ENCODE data around the gene NTN4.
"Not testable (repeated sequence)": the region's sequence is repeated elsewhere in the genome, so short reads cannot be mapped to it uniquely, and the experiment has no call there.

The NTN4 gene

DNA sequence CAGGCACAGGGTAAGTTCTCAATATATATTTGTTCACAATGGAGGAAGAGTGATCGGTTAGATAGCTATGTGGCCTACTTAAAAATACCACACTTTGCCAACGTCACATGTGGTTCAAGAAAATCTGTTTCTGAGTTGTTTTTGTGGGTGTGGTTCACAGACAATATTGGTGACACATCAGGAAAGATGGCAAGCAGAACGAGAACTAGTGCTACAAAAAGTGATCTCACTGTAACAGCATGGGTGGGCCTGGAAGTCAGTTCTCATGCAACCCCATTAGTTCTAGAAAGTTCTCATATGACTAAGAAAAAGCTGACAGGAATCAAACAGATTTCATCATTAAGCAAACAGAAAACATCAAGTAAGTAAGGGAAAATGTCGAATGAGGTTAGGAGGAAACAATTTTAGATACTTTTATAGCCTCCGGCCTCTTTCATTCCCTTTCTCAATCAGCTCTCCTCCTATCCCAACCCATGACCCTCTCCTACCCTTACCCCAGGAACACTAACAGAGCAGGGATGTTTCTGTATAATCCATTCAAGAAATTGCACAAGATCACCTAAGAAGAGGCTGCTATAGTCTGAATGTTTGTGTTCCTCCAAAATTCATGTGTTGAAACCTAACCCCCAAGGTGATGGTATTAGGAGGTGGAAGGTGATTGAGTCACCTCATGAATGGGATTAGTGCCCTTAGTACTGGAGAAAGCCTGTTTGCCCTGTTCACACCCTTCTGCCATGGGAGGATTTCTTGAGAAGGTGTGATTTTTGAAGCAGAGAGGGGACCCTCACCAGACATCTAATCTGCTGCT is 15.5 kb upstream of the NTN4 start:
- Mint-ChIP-seq H3K36me3 (peaks cover 5% of the 10 kb centered on the region), H3K9me3 (peaks cover 4% of the 10 kb centered on the region), H3K4me1 (peaks cover 22% of the 10 kb centered on the region), H3K27ac (peak overlapping the region; percentile 90), H3K4me3 (peak overlapping the region; percentile 37)
- no peak for DNase-seq (ENCODE audit: low spot score in 2 of 2)
- peak; percentile 99 for ATAC-seq

DNA sequence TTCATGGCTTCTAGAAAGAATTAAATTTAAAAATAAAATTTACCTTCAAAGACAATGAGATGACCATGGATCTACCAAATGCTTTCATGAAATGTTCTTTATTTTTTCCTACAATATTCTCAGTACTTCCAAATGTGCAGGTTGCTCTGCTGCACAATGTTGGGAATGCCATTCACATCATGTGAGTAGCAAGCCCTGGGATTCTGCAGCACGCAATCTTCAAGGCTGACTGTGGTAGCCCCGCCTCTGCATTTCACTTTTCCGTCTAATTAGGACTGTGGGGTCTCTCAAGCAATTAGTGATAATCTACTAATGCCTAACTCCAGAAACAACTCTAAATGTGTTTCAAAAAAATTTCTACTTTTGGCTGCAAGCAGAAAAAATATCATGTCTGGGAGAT is 13.7 kb upstream of the NTN4 start:
- Mint-ChIP-seq H3K9me3 (peaks cover 4% of the 10 kb centered on the region), H3K36me3 (peaks cover 5% of the 10 kb centered on the region), H3K4me3 (no peak overlapping the region), H3K4me1 (peaks cover 22% of the 10 kb centered on the region), H3K27ac (no peak overlapping the region)
- ATAC-seq (no peak), DNase-seq (ENCODE audit: low spot score in 2 of 2) (no peak)

DNA sequence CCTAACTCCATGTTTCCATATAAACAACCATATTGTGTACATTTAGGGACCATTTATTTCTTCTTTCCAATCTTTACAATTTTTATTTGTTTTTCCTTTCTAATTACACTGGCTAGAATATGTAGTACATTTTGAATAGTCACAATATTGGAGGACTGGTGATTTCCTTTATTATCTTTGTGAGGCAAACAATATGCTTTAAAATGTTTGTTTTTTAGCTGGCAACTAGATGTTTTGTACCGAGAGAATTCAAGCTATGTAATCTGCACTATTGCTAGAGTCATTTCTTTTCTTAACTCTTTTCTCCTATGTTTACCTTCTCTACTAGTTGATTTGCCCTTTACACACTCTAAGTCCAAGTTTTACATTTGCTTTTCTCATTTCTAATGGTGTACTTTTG is 13.3 kb upstream of the NTN4 start:
- Mint-ChIP-seq H3K4me1 (peaks cover 22% of the 10 kb centered on the region), H3K36me3 (peaks cover 5% of the 10 kb centered on the region), H3K27ac (no peak overlapping the region), H3K4me3 (no peak overlapping the region), H3K9me3 (peaks cover 4% of the 10 kb centered on the region)
- DNase-seq (ENCODE audit: low spot score in 2 of 2), result no peak
- ATAC-seq, result no peak

DNA sequence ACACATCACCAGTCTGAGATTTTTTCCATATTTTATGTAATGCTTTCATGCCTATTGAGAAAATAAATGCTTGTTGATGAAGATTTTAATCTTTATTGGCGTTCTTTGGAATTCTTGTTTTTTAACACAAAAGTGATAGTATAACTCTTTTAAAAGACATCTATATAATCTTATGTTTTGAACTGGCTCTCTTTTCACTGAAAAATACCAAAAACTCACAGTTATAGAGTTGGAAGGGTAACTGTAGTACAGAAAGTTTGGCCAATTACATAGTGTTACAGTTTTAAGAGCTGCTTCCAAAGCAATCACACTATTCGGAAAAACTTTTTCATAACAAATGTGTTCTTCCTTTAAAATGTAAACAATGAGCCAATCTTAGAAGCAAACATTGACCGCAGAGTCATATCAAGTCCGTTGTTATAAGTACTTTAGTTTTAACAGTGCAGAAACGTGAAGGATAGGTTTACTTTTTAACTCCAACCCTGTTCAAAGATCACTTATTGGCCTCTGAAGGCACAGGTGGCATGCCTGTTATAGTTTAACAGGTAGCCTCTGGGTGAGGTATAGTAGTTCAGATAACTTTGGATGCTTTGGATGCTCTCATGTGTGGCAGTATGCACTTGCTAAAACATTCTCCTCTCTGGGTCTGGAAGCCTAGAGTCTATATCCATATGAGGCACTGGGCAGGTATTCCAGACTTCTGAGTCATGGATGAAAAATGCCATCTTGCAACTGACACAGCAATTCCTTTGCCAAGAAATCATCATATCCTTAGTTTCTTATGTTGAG is 12.1 kb upstream of the NTN4 start:
- no peaks in the 10 kb centered on the region for H3K36me3 Mint-ChIP-seq
- H3K4me1 Mint-ChIP-seq, result peaks cover 16% of the 10 kb centered on the region
- no peaks in the 10 kb centered on the region for H3K9me3 Mint-ChIP-seq
- no peak overlapping the region for H3K27ac Mint-ChIP-seq
- ATAC-seq (no peak), DNase-seq (ENCODE audit: low spot score in 2 of 2) (no peak)
- H3K4me3 Mint-ChIP-seq, result no peak overlapping the region

DNA sequence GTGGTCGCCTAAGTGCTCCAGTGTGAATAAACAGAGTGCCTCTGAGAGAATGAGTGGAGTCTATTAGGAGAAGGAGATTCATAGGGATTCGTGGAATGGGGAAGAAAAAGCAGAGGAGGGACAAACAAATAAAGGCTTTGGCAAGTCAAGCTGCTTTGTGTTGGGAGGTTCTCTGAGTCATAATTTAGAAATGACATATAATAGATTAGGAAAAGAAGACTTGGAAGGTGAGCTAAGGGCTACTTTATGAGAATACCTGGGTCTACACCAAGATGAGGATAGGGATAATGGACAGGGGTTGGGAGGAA is 6.4 kb upstream of the NTN4 start:
- Mint-ChIP-seq H3K4me1 (peaks cover 15% of the 10 kb centered on the region), H3K27ac (no peak overlapping the region)

DNA sequence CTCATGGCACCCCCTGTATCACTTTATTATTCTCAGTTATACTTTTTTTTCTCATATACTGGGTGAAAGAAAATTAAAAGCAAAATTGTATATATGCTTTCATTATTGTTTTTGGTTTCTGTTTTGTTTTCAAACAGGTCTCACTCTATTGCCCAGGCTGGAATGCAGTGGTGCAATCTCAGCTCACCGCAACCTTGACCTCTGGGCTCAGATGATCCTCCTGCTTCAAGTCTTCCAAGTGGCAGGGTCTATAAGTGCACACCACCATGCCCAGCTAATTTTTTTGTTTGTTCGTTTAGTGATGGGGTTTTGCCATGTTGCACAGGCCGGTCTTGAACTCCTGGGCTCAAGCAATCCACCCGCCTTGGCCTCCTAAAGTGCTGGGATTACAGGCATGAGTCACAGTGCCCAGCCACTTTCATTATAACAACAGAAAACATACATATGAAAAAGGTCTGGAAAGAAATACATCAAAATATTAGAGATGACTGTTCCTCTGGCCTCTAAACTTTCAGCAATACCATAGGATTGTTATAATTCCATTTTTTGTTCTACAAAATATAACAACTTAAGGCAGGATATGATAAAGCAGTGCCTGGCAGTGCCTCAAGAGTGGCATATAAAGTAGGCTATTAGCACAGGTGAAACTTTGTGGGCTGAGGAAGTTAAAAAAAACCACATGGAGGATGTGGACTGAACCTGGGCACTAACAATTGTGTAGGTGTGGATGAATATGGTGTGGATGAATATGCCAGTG is 5.8 kb upstream of the NTN4 start:
- Mint-ChIP-seq H3K36me3 (no peaks in the 10 kb centered on the region), H3K4me3 (no peak overlapping the region), H3K9me3 (no peaks in the 10 kb centered on the region), H3K27ac (no peak overlapping the region), H3K4me1 (peaks cover 17% of the 10 kb centered on the region)
- DNase-seq (ENCODE audit: low spot score in 2 of 2) (no peak), ATAC-seq (peak; percentile 80)

More for the DNA sequence above, 6.4 kb upstream of the NTN4 start:
- Mint-ChIP-seq H3K4me3 (no peak overlapping the region), H3K36me3 (no peaks in the 10 kb centered on the region), H3K9me3 (no peaks in the 10 kb centered on the region)
- ATAC-seq (no peak), DNase-seq (ENCODE audit: low spot score in 2 of 2) (no peak)

DNA sequence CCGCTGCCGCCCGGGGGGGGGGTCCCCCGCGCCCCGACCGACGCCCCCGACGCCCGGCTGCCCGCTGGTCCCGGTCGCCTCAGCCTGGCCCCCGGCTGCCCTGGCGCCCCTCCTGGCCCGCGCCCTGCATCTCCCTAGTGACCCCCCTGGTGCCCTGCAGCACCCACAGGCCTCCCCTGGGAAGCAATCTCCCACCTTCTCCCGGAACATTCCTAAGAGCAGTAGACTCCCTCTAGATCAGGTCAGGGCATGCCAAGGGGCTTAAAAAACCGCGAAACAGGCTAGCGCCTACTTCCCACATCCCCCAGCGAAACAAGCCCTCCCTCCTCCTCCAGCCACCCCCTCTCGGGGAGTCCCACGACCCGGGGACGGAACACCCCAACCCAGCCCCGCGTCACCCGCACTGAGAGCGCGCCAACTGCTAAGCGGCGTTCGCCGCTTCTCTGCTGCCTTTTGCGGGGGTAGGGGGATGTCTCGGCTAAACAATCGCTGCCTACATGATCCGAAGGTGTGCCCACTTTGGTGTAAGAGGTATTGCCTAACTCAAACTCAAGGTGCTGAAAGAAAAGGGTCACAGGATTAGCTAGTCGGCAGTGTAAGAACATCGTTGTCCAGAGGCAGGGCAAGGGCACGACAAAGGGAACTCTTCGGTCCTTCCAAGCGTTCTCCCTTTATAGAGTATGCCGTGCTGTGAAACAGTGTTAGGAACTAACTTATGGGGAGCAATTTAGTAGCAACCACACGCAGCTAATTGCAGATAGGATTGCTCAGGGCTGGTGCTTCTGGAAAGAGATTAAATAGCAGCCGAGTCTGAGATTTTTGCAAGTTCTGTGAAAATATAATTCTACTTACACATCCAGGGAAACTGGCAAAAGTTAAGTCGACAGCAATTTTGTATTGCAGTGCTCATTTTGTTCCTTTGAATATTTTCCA is 619 bp upstream of the NTN4 start:
- H3K4me3 Mint-ChIP-seq, result peak overlapping the region; percentile 78
- H3K36me3 Mint-ChIP-seq, result no peaks in the 10 kb centered on the region
- peak overlapping the region; percentile 50 for H3K27ac Mint-ChIP-seq
- DNase-seq (ENCODE audit: low spot score in 2 of 2) (peak; percentile 7 to 54), ATAC-seq (peak; percentile 69)
- H3K9me3 Mint-ChIP-seq, result no peaks in the 10 kb centered on the region
- H3K4me1 Mint-ChIP-seq, result peaks cover 24% of the 10 kb centered on the region

DNA sequence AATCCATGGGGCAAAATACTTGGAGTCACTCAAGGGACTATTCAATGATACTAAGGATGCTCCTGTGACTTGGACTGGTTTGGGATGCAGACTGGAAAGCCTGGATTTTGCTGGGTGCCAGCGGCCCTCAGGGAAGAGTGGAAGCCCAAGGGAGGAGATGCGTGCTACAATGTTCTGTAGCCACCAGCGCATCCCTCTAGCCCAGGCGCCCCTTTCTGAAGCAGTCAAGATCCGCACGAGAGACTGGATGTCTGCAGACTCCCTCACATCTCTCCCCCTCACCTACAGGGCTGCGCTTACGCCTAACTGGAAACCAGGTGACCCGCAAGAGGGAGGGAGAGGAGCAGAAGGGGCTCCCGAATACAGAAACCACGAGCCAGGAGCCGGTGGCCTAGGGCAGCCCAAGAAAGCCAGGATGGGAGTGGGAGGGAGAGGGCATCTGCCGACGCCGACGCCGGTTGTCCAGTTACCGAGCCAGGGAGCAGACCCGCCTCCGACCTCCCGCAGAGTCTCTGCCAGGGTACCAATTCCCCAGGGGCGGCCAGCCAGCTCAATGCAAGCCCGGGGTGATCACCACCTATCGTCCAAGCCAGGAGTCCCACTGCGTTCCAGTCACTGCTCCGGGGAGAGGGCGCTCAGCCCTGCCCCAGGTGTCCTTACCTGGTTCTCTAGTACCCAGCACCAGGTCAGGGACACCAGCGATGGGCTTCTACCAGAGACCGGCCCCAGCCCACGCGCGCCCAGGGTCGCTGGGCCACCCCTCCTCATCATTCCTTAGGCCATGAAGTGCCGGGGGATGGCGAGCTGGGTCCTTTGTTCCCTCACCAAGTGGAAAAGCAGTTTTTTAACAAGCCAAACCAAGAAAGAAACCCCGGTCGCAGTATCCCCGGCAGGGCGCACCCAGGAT is 1.2 kb downstream of the NTN4 start:
- H3K4me3 Mint-ChIP-seq, result peak overlapping the region; percentile 78
- ATAC-seq, result no peak
- H3K9me3 Mint-ChIP-seq, result no peaks in the 10 kb centered on the region
- no peaks in the 10 kb centered on the region for H3K36me3 Mint-ChIP-seq
- H3K27ac Mint-ChIP-seq, result peak overlapping the region; percentile 23
- H3K4me1 Mint-ChIP-seq, result peaks cover 24% of the 10 kb centered on the region
- DNase-seq (ENCODE audit: low spot score in 2 of 2), result no peak

DNA sequence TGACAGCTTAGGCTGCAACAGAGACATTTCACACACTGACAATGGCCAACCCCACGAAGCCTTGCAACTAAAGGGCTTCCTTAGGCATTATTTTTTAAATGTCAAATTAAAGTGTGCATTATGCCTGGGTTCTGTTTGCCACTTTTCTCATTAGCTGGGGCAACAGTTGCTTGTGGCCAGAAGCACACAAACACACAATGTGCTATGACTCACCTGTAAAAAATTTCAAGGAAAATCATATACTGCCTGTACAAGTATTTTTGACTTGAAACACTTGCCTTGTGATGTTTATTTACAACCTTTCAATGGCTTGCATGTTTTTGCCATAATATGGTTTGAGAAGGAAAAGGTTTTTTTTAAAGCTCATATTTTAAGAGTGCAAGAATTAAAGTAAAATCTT is 1.9 kb downstream of the NTN4 start:
- ATAC-seq (no peak), DNase-seq (ENCODE audit: low spot score in 2 of 2) (no peak)
- no peak overlapping the region for H3K27ac Mint-ChIP-seq
- H3K4me1 Mint-ChIP-seq, result peaks cover 24% of the 10 kb centered on the region
- peak overlapping the region; percentile 78 for H3K4me3 Mint-ChIP-seq
- H3K36me3 Mint-ChIP-seq, result no peaks in the 10 kb centered on the region
- no peaks in the 10 kb centered on the region for H3K9me3 Mint-ChIP-seq

DNA sequence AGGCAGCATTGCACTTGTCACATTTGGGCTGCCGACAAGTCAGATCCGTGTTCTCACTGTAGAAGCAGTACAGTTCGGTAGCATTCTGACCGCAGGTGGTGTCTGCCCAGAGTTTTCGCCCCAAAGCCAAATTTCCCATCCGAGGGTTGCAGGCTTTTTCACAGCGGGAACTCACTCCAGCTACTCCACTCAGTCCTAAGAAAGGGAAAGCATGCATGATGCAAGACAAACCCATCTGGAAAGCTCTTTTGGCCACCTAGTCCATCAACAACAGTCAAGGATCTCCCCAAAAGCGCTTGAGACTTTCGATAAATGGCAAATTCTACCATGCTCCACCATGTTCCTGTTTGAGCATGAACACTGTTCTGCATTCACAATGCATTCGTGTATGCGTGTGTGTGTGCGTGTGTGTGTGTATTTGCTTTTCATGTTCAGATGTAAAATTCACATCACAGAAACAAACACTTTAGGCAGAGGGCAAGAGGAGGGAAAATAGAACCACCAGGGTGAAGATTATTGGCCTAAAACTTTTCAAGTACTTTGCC is 3.2 kb downstream of the NTN4 start:
- Mint-ChIP-seq H3K4me3 (no peak overlapping the region), H3K27ac (no peak overlapping the region)

DNA sequence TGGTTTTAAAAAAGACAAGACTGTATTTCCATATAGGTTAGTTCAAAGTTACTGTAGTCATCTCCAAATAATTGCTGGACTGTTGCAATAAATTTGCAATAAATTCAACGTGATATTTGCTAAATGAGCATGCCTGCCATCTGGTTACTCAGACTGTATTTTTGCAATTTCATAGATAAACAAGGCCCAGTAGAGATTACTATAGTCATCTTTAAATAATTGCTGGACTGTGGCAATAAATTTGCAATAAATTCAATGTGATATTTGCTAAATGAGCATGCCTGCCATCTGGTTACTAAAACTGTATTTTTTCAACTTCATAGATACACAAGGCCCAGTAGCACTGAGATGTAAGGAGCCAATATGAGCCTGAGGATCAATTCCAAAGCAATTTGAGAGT is 5.6 kb downstream of the NTN4 start:
- Mint-ChIP-seq H3K4me3 (no peak overlapping the region), H3K27ac (no peak overlapping the region), H3K36me3 (no peaks in the 10 kb centered on the region), H3K9me3 (no peaks in the 10 kb centered on the region), H3K4me1 (peaks cover 15% of the 10 kb centered on the region)
- ATAC-seq, result no peak
- DNase-seq (ENCODE audit: low spot score in 2 of 2), result no peak

More for the DNA sequence above, 3.2 kb downstream of the NTN4 start:
- H3K4me1 Mint-ChIP-seq, result peaks cover 24% of the 10 kb centered on the region
- no peak for DNase-seq (ENCODE audit: low spot score in 2 of 2)
- ATAC-seq, result no peak
- no peaks in the 10 kb centered on the region for H3K9me3 Mint-ChIP-seq
- no peaks in the 10 kb centered on the region for H3K36me3 Mint-ChIP-seq

DNA sequence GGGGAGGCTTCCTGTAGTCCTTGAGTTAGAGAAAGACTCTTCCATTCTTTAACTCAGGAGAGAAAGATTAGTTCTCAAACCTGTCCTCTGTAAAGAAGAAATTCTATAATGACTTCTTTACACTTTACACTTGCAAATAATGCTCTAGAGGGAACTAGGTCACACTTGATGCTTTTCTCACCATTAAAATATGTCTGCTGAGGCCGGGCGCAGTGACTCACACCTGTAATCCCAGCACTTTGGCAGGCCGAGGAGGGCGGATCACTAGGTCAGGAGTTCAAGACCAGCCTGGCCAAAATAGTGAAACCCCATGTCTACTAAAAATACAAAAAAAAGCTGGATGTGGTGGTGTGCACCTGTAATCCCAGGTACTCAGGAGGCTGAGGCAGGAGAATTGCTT is 6.3 kb downstream of the NTN4 start:
- Mint-ChIP-seq H3K4me1 (peaks cover 10% of the 10 kb centered on the region), H3K4me3 (no peak overlapping the region), H3K27ac (no peak overlapping the region), H3K9me3 (no peaks in the 10 kb centered on the region), H3K36me3 (no peaks in the 10 kb centered on the region)
- no peak for ATAC-seq
- no peak for DNase-seq (ENCODE audit: low spot score in 2 of 2)

DNA sequence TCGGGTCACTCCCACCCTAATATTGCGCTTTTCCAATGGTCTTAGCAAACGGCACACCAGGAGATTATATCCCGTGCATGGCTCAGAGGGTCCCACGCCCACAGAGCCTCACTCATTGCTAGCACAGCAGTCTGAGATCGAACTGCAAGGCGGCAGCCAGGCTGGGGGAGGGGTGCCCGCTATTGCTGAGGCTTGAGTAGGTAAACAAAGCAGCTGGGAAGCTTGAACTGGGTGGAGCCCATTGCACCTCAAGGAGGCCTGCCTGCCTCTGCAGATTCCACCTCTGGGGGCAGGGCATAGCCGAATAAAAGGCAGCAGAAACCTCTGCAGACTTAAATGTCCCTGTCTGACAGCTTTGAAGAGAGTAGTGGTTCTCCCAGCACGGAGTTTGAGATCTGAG is 15.1 kb downstream of the NTN4 start:
- not testable (repeated sequence) for H3K4me3 Mint-ChIP-seq; DNase-seq (ENCODE audit: low spot score in 2 of 2); H3K36me3 Mint-ChIP-seq; H3K4me1 Mint-ChIP-seq; ATAC-seq; H3K9me3 Mint-ChIP-seq; H3K27ac Mint-ChIP-seq
